GM20000 (cell line): ENCODE data around the gene DOC2A.

Experiments
- DNase-seq: peaks from one replicate; pipeline ENCODE4 v3.0.0; 2012; ENCODE audit warnings: low spot score
- CTCF ChIP-seq: IDR thresholded peaks from 2 replicates; pipeline ENCODE4 v1.5.1; 2012; ENCODE audit warnings: mild to moderate bottlenecking, control low read depth; ENCODE audit errors: extremely low read depth, missing control alignments

Gene DOC2A

GRCh38 chr16:29977063-29977825 lies 33.6 kb downstream of the DOC2A start:
- DNase-seq = no peak
- no peak for TF ChIP-seq CTCF

GRCh38 chr16:29975811-29976511 lies 34.9 kb downstream of the DOC2A start:
- no peak for TF ChIP-seq CTCF
- peak; percentile 19 for DNase-seq

GRCh38 chr16:29975134-29975538 lies 35.7 kb downstream of the DOC2A start:
- no peak for DNase-seq
- no peak for TF ChIP-seq CTCF

GRCh38 chr16:29974291-29975133 lies 36.3 kb downstream of the DOC2A start:
- DNase-seq = peak; percentile 54

GRCh38 chr16:29973384-29974246 lies 37.2 kb downstream of the DOC2A start, which contains the start of gene TAOK2:
Gene TAOK2 (plus strand): TSS chr16:29973868. CDS start chr16:29977773, 3,905 bp downstream.
- peak; percentile 99 for DNase-seq
- TF ChIP-seq CTCF = no peak

More at GRCh38 chr16:29974291-29975133, 36.3 kb downstream of the DOC2A start:
- no peak for TF ChIP-seq CTCF

- no peak for TF ChIP-seq CTCF
- DNase-seq = peak; percentile 6
These were observed 37.8 kb downstream of the DOC2A start for GRCh38 chr16:29972992-29973383.
